Activated CD4-positive, alpha-beta T cell treated with anti-CD3 and anti-CD28 coated beads for 1 hour (primary cell): ENCODE data around the gene OTOA.
"Not testable (repeated sequence)": the region's sequence is repeated elsewhere in the genome, so short reads cannot be mapped to it uniquely, and the experiment has no call there.

ENCODE experiments used
- DNase-seq: peaks from one replicate; pipeline ENCODE4 v3.0.0-alpha.2; 2020

Gene OTOA

DNA sequence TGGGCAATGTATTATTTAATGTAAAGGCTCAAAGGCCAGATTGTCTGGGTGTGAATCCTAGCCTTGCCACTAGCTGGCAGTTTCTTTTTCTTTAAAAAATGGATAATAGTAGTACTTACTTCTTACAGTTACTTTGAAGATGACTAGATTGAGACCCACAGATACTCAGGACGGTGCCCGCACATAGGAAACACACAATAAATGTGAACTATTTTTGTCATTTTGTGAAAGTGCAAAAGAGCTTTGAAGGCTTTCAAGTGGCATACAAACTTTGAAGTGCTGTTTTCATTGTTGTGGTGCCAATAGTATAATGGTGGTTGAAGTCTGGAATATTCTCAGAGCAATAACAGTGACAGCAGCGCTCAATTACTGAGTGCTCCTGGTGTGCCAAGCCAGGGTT lies 63.6 kb downstream of the OTOA start:
- DNase-seq: no peak

DNA sequence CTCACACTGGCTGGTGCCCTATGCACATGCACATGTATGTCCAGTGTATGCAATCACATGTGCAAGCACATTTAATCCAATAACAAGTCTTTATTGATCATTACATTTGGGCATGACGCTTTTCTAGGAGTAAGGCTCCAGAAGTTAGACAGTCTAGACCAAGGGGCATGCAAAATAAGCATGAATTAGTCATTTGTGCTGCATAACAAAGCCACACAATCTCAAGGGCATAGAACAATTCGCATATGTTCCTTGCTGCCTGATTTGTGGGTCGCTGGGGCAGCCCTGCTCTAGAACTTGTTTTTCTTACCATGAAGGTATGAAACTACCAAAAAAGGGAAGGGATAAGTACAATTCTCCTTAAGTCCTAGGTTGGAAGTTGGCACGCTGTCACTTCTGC lies 67.5 kb downstream of the OTOA start:
- not testable (repeated sequence) for DNase-seq

DNA sequence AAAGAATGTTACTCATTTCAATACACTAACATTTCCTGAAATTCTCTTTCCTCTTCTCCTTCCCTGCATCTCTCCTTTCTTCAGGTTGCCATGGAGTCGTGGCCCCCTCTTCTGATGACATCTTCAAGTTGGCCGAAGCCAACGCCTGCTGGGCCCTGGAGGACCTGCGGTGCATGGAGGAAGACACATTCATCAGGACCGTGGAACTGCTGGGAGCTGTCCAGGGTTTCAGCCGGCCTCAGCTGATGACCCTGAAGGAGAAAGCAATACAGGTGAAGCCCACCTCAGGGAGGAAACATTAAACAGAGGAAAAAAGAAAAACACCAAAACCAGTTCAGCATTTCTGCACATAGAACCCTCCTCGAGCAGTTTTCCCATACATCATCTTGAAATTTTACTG lies 76.9 kb downstream of the OTOA start:
- not testable (repeated sequence) for DNase-seq

DNA sequence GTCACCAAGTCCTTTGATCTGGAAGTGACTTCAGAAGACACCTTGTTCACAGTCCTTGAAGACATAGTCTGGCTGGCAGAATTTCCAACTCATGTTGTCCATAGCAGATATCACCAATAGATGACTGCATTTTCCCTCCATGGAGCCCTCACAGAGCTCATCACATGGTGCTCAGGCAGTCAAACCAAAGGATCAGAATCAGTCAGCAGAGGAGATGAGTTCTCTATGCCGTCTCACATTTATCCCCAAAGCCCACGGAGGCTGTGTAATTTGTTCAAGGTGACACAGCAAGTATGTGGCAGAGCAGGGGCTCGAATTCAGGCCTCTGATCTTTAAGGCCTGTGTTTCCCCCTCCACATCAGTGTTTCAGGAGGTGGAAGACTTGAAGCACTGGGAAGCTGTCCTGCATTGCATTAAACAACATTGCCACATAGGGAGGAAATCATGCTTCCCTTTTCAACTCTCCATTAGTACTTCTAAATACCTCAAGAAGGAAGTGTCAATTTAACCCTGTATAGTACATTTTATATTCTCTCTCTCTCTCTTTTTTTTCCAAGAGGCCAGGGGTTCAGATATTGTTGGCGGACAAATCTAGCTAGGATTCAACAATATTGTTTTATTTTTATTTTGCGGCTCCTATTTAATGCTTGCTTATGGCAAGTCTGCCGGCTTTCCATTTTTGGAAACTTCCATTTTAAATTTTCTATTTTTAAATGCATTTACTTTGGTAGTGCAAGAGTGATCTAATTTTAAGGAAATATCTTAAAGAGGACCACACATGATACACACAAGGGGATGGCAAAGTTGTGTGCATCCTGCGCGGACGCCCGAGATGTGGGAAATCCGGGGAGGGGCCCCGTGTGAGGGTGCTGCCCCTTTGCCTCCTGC lies 92.7 kb downstream of the OTOA start:
- DNase-seq: not testable (repeated sequence)

DNA sequence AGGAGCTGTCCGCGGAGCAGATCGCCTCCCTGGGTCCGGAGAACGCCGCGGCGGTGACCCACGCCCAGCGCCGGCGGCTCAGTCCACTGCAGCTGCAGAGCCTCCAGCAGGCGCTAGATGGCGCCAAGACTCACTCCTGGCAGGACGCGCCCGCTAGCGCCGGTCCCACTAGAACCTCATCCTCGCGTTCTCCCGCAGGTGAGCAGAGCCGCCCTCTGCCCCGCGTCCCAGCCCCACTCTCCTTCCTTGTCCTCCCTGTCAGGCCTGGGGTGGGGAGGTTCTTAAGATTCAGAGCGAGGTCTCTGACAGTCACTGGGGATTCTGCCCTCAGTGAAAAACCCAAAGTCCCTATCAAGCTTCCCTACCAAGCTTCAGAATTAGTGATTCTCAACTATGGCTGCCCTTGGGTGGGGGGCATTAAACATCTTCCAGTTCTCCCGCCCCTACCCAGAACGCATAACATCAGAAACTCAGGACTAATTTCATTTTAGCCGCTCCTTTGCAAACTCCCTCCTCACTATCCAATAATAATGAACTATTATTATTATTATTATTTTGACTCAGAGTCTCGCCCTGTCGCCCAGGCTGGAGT lies 93.4 kb downstream of the OTOA start:
- not testable (repeated sequence) for DNase-seq

DNA sequence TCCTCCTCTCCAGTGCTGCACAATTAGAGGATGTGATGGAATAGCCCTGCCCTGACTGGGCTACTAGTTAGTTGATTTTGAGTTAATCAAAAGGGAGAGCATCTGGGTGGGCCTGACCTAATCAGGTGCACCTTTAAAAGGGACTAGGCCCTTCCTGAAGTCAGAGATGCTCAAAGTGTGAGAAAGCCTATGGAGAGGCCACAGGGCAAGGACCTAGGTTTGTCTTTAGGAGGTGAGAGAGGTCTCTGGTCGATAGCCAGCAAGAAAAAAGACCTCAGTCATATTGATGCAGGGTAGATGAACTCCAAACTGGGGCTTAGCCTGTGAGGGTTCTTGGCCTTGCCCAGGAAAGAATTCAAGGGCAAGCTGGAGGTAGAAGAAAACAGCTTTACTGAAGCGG lies 104.5 kb downstream of the OTOA start:
- DNase-seq: not testable (repeated sequence)

DNA sequence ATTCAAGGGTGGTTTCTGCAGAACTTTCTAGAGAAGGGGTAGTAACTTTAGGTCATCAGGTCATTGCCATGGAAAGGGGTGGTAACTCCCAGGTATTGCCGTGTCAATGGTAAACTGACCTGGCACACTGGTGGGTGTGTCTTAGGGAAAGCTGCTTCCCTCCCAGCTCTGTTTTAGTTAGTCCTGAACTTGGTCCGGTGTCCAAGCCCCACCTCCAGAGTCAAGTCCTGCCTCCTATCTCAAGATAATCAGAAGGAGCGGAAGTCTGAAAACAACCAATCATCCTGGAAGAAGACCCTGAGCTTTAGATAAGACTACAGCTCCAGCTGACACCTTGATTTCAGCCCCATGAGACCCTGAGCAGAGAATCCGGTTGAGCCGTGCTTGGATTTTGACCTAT lies 105.0 kb downstream of the OTOA start:
- not testable (repeated sequence) for DNase-seq

DNA sequence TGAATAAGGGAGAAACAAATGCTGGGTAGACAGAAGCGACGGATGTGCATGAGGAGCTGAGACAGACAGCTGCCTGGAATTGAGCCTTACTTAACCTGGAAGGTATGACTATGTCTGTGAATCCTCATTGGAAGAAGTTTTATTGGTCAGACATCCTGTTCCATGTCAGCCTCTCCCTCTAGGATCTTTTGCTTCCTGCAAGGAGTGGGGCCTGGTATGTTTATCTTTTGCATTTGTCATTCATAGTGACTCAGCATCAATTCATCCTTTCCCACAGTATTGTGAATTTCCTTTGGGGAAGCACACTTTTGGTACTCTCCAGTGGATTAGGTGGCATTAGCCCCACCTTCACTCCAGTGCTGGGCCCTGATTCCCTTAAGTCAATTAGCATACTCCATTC lies 105.5 kb downstream of the OTOA start:
- not testable (repeated sequence) for DNase-seq

DNA sequence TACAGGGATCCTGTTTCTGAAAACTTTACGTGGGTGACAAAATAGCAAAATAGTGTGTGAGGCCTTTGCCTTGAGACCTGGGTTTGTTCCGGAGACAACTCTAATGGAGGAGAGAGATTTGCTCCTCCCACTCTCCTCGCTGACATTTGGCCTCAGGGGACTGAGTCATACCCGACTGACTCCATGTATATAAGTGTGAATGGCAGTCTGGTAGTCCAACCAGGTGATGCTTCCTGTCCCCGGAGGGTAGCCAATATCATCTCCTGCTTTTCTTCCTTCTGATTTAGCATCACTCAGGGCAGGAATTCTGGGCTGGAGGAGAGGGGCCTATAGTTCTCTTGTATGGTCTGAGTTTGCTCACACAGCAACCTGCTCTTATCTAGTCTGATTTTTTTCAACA lies 106.8 kb downstream of the OTOA start:
- not testable (repeated sequence) for DNase-seq

DNA sequence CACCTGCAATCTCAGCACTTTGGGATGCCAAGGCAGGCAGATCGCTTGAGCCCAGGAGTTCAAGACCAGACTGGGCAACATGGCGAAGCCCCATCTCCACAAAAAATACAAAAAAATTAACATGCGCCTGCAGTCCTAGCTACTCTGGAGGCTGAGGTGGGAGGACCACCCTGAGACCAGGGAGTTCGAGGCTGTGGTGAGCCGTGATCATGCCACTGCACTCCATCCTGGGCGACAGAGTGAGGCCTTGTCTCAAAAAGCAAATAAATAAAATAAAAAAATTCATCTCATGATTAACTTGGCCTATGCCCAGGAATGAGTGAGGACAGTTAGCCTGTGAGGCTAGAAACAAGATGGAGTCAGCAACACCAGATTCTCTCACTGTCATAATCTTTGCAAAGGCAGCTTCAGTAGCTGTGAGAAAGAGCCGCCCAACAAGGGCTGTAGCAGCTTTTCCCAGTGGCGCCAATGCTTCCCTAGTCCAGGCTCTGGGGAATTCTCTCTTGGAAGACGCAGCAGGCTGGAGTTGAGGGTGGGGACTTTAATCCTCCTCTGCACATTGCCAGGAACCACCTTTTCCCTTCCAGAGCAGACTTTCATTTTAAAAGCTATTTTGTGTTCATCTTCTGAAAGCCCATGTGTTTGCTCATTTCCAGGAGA lies 108.9 kb downstream of the OTOA start:
- DNase-seq: not testable (repeated sequence)

DNA sequence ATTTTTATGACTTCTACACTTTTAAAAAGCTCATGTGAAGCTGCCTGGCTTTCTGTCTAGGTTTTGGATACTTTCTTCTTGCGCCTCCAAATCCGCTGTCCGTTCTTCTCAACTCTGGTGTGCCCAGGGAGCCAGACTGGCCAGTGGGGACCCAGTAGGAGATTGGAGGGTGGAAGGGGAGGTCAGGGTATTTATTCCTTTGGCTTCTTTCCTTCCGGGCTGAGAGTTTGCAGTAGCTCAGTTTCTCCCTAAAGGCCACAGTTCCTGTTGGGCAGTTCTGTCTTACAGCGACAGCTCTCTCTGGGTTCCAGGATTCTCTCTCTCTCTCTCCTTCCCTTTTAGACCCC lies 109.4 kb downstream of the OTOA start:
- not testable (repeated sequence) for DNase-seq

DNA sequence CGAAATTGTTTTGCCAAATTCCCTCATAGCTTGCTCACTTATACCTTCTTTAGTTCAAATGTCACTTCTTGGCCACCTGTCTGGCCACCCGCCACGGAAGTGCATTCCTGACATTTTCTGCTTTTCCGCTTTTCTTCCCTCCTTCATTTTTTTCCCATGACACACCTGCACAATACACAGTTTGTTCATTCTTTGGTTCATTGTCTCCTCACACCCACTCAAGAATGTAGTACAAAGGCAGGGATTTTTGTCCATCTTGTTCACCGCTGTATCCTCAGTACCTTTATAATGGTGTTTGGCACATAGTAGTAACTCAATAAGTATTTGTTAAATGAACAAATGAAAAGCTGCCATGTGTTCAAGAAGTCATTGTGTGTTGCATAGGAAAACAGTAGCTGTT lies 116.8 kb downstream of the OTOA start:
- DNase-seq: not testable (repeated sequence)

DNA sequence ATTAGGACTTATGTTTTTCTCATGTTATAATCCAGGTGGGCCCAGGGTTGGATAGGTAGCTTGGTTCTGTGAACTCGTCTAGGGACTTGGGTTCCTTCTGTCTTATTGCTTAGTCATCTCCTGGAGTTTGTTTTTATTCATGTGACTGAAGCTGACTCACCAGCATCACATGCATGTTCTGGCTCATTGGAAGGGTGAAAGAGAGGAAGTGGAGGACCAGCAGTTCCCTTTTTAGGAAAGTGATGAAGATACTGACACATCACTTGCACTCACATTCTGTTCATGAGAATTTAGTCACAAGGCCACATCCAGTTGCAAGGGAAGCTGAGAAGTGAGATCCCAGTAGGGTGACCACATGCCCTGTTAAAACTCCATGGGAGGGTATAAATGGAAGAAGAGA lies 126.7 kb downstream of the OTOA start:
- not testable (repeated sequence) for DNase-seq

DNA sequence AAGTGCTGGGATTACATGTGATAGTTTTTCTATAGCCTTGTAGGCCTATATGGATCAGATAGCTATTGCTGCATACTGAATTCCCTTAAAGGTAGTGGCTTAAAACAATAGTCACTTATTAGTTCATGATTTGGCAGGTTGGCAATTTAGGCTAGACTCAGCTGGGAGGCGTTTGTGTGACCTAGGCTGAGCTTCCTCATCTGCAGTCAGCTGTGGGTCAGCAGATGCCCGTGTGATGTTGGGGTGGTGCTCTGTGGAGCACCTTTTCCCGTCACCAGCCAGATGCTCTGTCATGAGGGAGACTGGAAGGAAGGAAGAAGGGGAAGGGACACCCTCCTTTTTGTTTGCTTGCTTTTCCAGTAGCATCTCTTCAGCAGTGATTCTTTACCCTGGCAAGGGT lies 129.5 kb downstream of the OTOA start:
- not testable (repeated sequence) for DNase-seq

DNA sequence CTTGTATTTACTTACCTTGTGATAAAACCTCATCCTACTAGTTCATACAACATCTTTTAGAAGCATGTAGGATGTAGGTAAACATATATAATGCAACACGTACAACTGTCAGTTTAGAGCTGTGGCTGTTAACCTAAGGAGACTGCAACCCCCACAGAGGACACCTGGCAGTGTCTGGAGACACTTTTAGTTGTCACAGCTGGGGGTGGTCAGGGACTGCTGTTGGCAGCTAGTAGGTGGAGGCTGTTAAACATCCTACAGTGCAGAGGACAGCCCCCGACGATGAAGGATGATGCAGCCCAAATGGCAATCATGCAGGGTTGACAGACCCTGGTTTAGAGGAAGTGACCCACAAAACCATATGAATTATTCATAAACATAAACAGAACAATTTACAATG lies 134.8 kb downstream of the OTOA start:
- not testable (repeated sequence) for DNase-seq

DNA sequence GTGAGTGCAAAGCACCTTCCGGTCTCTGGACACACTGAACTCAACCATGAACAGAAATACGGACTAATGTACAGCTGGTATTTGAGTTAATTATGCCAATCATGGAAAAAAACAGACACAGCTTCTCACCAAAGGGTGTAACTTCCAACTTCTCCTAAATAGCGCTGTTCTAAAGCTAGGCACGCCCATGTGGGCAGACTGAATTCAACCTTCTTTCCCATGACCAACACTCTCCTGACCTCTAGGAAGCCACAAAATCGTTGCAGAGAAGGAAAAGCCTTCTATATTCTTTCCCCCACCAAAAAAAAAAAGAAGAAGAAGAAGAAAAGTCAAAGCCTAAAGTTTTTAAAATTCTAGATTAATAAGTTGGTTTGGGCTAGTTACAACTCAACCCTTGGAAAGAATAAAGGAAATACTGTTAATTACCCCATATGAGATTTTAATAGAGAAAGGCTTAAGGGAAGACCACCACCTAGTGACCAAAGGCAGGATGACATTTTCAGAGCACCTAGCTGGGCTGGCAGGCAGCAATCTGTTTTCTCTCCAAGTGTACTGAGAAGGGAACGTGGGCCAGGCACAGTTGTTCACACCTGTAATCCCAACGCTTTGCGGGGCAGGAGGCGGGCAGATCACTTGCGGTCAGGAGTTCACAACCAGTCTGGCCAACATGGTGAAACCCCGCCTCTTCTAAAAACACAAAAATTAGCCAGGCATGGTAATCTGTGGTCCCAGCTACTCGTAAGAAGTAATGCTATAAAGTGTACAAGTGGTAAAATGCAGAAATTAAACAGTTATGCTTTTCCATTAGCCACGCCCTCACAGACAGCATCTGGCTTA lies 138.0 kb downstream of the OTOA start:
- DNase-seq: not testable (repeated sequence)

DNA sequence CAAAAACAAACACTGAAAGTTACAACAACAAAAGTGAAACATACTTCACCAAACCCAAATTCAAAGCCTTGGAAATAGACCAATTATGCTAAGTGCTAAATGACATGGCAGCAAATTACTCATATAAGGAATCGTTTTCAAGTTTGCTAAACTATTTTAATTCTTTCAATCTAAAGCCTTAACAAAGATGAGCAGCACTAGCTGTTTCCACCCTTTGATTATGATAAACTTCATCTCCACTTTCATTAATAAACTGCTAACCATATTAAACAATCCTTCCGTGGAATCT lies 138.6 kb downstream of the OTOA start:
- not testable (repeated sequence) for DNase-seq
